B cell (primary cell): ENCODE measurements around the gene CCDC60. TPM values are rescaled to one million over a fixed set of nuclear protein-coding genes. Genes with fewer than 3 reads are reported as not detected.

Experiments used
- ATAC-seq: fragments of 200-7000 bp; cut with Tn5 transposase; one replicate; pipeline ENCODE4 v1.10.0; 2021; ENCODE audit warnings: low read depth, mild to moderate bottlenecking, moderate number of reproducible peaks, moderate library complexity
- CTCF ChIA-PET: fragments of 350-600 bp; sonication (Branson Sonifier 250); formaldehyde crosslinking; loops from one replicate; lab custom pipeline; 2021; ENCODE audit warnings: antibody characterized with exemption, inconsistent platforms; lab: Charles Lee
- POLR2A ChIA-PET: fragments of 350-600 bp; sonication (Branson Sonifier 250); formaldehyde crosslinking; loops from one replicate; lab custom pipeline; 2021; ENCODE audit warnings: antibody characterized with exemption; lab: Charles Lee
- DNase-seq: peaks from one replicate; pipeline ENCODE4 v3.0.0; 2013
- H2AFZ ChIP-seq: 2 replicates; pipeline ENCODE4 v1.6.1; 2012; ENCODE audit warnings: mild to moderate bottlenecking, low read depth, low read length; ENCODE audit not compliant: insufficient read depth, poor library complexity, severe bottlenecking
- H3K27ac ChIP-seq, 2 donors: 1 replicate in 1 of 2; 2 replicates in 1 of 2; pipeline ENCODE4 v1.5.1; 2012 to 2013; ENCODE audit warnings: low read length in 2 of 2, mild to moderate bottlenecking in 2 of 2, moderate library complexity in 1 of 2
- H3K27me3 ChIP-seq, 4 experiments: fragments of 200-600 bp in 1 of 4; sonication (generic) in 1 of 4; replicated peaks in 1 of 4; 1 replicate in 2 of 4; 2 replicates in 2 of 4; pipeline versions ENCODE4 v1.6.1 to v1.7.0; 2013 to 2016; ENCODE audit warnings: low read length in 3 of 4, mild to moderate bottlenecking in 2 of 4, mixed read lengths in 1 of 4, moderate library complexity in 1 of 4; ENCODE audit not compliant: insufficient read depth in 4 of 4, control insufficient read depth in 3 of 4; ENCODE audit errors: control extremely low read depth in 1 of 4
- H3K36me3 ChIP-seq, 2 experiments: replicated peaks in 1 of 2; 1 replicate in 1 of 2; 2 replicates in 1 of 2; pipeline versions ENCODE4 v1.6.1 to v1.7.1; 2013; ENCODE audit warnings: low read length in 1 of 2; ENCODE audit not compliant: insufficient read depth in 2 of 2, control insufficient read depth in 1 of 2; ENCODE audit errors: control extremely low read depth in 1 of 2, extremely low read depth in 1 of 2
- H3K4me1 ChIP-seq, 2 donors: fragments of 200-600 bp in 1 of 2; sonication (generic) in 1 of 2; 1 replicate in 1 of 2; 2 replicates in 1 of 2; pipeline versions ENCODE4 v1.5.1 to v1.6.1; 2013 to 2017; ENCODE audit warnings: low read length in 2 of 2; ENCODE audit not compliant: control insufficient read depth in 2 of 2, insufficient read depth in 2 of 2
- H3K4me2 ChIP-seq: replicated peaks from 2 replicates; pipeline ENCODE3; 2012; ENCODE audit warnings: mild to moderate bottlenecking, low read depth, low read length; ENCODE audit not compliant: poor library complexity, severe bottlenecking
- H3K4me3 ChIP-seq, 5 experiments: fragments of 200-600 bp in 1 of 5; sonication (generic) in 1 of 5; 1 replicate in 3 of 5; 2 replicates in 2 of 5; pipeline versions ENCODE4 v1.5.1 to v1.7.0; 2011 to 2016; ENCODE audit warnings: low read length in 4 of 5, mild to moderate bottlenecking in 4 of 5, low read depth in 2 of 5, control low read depth in 1 of 5, moderate library complexity in 1 of 5; ENCODE audit not compliant: insufficient read depth in 1 of 5; ENCODE audit errors: control extremely low read depth in 1 of 5, extremely low read depth in 1 of 5
- H3K79me2 ChIP-seq: fragments of 200-600 bp; sonication (generic); one replicate; pipeline ENCODE4 v1.6.0; 2016; ENCODE audit warnings: low read length; ENCODE audit not compliant: control insufficient read depth, insufficient read depth
- H3K9ac ChIP-seq: fragments of 200-600 bp; sonication (generic); 2 replicates; pipeline ENCODE4 v1.6.1; 2017; ENCODE audit warnings: mild to moderate bottlenecking, low read length, moderate library complexity
- H3K9me3 ChIP-seq, 3 donors: one replicate each; pipeline versions ENCODE4 v1.6.1 to v1.7.1; 2013; ENCODE audit warnings: low read length in 2 of 3; ENCODE audit not compliant: control insufficient read depth in 2 of 3, insufficient read depth in 1 of 3; ENCODE audit errors: control extremely low read depth in 1 of 3
- H4K20me1 ChIP-seq: 2 replicates; pipeline ENCODE4 v1.6.0; 2012; ENCODE audit warnings: mild to moderate bottlenecking, low read length; ENCODE audit not compliant: insufficient read depth, control insufficient read depth, poor library complexity, severe bottlenecking
- H3K27ac Mint-ChIP-seq: one replicate; pipeline ENCODE4 v1.8.0; 2021; ENCODE audit warnings: mixed read lengths
- H3K27me3 Mint-ChIP-seq: one replicate; pipeline ENCODE4 v1.8.0; 2021; ENCODE audit warnings: mixed read lengths
- H3K4me1 Mint-ChIP-seq: one replicate; pipeline ENCODE4 v1.8.0; 2021; ENCODE audit warnings: mixed read lengths
- H3K4me3 Mint-ChIP-seq: one replicate; pipeline ENCODE4 v1.8.0; 2021; ENCODE audit warnings: mixed read lengths
- H3K9me3 Mint-ChIP-seq: one replicate; pipeline ENCODE4 v1.8.0; 2022; ENCODE audit warnings: mixed read lengths; ENCODE audit not compliant: insufficient read depth
- EZH2 ChIP-seq: IDR thresholded peaks from 2 replicates; pipeline ENCODE4 v1.6.1; 2012; ENCODE audit warnings: borderline replicate concordance, low read depth, mild to moderate bottlenecking, moderate library complexity, low read length; ENCODE audit not compliant: insufficient read depth, poor library complexity, severe bottlenecking
- WGBS: methylation state at CpG from one replicate; pipeline ENCODE4 v1.1.5; 2013; ENCODE audit warnings: missing lambda C conversion rate; ENCODE audit not compliant: insufficient coverage; 5-methylcytosine and 5-hydroxymethylcytosine counted together
- intact Hi-C: fragments of 100-400 bp; cut with micrococcal nuclease; formaldehyde crosslinking; loops from one replicate; pipeline ENCODE4 v1.10.0; 2022
- polyA plus RNA-seq: library from polyadenylated mRNA; depleted of rRNA; stranded (reverse); fragments of >200 nt; gene quantifications from 2 replicates; pipeline ENCODE4 v1.2.3, GENCODE V29; 2012
- total RNA-seq, 2 donors: library from RNA; stranded (reverse); fragments of 120-200 nt in 1 of 2; gene quantifications; 1 replicate in 1 of 2; 2 replicates in 1 of 2; pipeline versions ENCODE4 v1.2.3 to v1.2.4, GENCODE V29; 2013 to 2022
- TF ChIP-seq, protein P1 (sequence below): fragments of 200-600 bp; IDR thresholded peaks from one replicate; pipeline ENCODE4 v1.8.0; 2022; ENCODE audit warnings: antibody characterized with exemption, mild to moderate bottlenecking

The CCDC60 gene
- total and polyA plus RNA-seq, 2 donors (not counting 1 experiment from before 2014, with no cell fraction given): not detected

DNA sequence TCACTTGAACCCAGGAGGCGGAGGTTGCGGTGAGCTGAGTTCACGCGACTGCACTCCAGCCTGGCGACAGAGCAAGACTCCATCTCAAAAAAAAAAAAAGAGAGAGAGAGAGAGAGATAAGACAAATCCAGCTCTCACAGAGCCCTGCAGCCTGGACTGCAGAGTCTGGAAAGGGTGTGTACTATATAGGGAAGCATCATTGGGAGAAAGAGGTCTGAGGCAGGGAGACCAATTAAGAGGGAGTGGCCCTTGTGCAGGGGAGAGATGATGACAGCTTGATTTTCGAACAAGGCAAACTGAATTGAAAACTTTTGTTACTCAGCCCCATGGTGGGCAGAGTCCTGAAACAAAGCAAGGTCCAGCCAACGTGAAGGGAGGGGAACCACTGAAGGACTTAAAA lies 116.2 kb downstream of the CCDC60 start:
- ChIA-PET POLR2A (no interaction called here), CTCF (no interaction called here)
- no peaks in the 10 kb centered on the region for H3K27me3 ChIP-seq
- H4K20me1 ChIP-seq: no peaks in the 10 kb centered on the region
- TF ChIP-seq, protein P1, sequence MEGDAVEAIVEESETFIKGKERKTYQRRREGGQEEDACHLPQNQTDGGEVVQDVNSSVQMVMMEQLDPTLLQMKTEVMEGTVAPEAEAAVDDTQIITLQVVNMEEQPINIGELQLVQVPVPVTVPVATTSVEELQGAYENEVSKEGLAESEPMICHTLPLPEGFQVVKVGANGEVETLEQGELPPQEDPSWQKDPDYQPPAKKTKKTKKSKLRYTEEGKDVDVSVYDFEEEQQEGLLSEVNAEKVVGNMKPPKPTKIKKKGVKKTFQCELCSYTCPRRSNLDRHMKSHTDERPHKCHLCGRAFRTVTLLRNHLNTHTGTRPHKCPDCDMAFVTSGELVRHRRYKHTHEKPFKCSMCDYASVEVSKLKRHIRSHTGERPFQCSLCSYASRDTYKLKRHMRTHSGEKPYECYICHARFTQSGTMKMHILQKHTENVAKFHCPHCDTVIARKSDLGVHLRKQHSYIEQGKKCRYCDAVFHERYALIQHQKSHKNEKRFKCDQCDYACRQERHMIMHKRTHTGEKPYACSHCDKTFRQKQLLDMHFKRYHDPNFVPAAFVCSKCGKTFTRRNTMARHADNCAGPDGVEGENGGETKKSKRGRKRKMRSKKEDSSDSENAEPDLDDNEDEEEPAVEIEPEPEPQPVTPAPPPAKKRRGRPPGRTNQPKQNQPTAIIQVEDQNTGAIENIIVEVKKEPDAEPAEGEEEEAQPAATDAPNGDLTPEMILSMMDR: no peak
- no peak for TF ChIP-seq EZH2
- H3K4me2 ChIP-seq: no peak overlapping the region
- Mint-ChIP-seq H3K27ac (no peak overlapping the region), H3K9me3 (no peaks in the 10 kb centered on the region), H3K4me3 (no peak overlapping the region), H3K27me3 (peaks cover 12% of the 10 kb centered on the region), H3K4me1 (no peaks in the 10 kb centered on the region)
- 87% methylated on average over 4 of the region's 7 CpGs for WGBS
- no peaks in the 10 kb centered on the region for H3K4me1 ChIP-seq
- no peaks in the 10 kb centered on the region for H3K36me3 ChIP-seq
- ATAC-seq (no peak), DNase-seq (no peak)
- intact Hi-C loops: no loop called here
- no peak overlapping the region for H3K4me3 ChIP-seq
- no peak overlapping the region for H3K27ac ChIP-seq
- no peak overlapping the region for H3K9ac ChIP-seq
- H3K79me2 ChIP-seq: no peaks in the 10 kb centered on the region
- H3K9me3 ChIP-seq: no peaks in the 10 kb centered on the region
- H2AFZ ChIP-seq: no peak overlapping the region

GRCh38 chr12:119456824-119457223 lies 122.3 kb downstream of the CCDC60 start:
- Histone ChIP-seq H3K27ac (no peak overlapping the region), H2AFZ (no peak overlapping the region), H3K27me3 (no peaks in the 10 kb centered on the region), H3K79me2 (no peaks in the 10 kb centered on the region), H4K20me1 (no peaks in the 10 kb centered on the region), H3K36me3 (no peaks in the 10 kb centered on the region), H3K4me2 (no peak overlapping the region), H3K4me1 (no peaks in the 10 kb centered on the region), H3K9ac (no peak overlapping the region), H3K4me3 (no peak overlapping the region), H3K9me3 (no peaks in the 10 kb centered on the region)
- no peak overlapping the region for H3K27ac Mint-ChIP-seq
- intact Hi-C loops: no loop called here
- ATAC-seq (no peak), DNase-seq (no peak)
- TF ChIP-seq, protein P1: no peak
- no peaks in the 10 kb centered on the region for H3K9me3 Mint-ChIP-seq
- H3K27me3 Mint-ChIP-seq: peaks cover 15% of the 10 kb centered on the region
- H3K4me1 Mint-ChIP-seq: no peaks in the 10 kb centered on the region
- ChIA-PET CTCF (no interaction called here), POLR2A (no interaction called here)
- no peak overlapping the region for H3K4me3 Mint-ChIP-seq
- 94% methylated on average over 3 of the region's 3 CpGs for WGBS
